Osteoblast (primary cell): ENCODE results near the gene TRNP1. TPM values are rescaled to one million over a fixed set of nuclear protein-coding genes. Genes with fewer than 3 reads are reported as not detected.
A peak's percentile ranks its signal among the peaks of the same experiment; 100 is the strongest.

Experiments
- DNase-seq: peaks from one replicate; pipeline ENCODE4 v3.0.0; 2011; ENCODE audit warnings: low spot score, mixed read lengths; ENCODE audit not compliant: insufficient read length; ENCODE audit errors: missing footprints
- H2AFZ ChIP-seq: 2 replicates; pipeline ENCODE4 v1.6.0; 2011; ENCODE audit warnings: mild to moderate bottlenecking, low read length
- H3K27ac ChIP-seq: 2 replicates; pipeline ENCODE4 v1.5.1; 2011; ENCODE audit warnings: mild to moderate bottlenecking, low read depth, low read length, moderate library complexity
- H3K27me3 ChIP-seq: 2 replicates; pipeline ENCODE4 v1.6.0; 2012; ENCODE audit warnings: mild to moderate bottlenecking, control low read depth, inconsistent platforms, low read length, moderate library complexity; ENCODE audit not compliant: insufficient read depth
- H3K36me3 ChIP-seq: 2 replicates; pipeline ENCODE4 v1.5.1; 2011; ENCODE audit warnings: mild to moderate bottlenecking, low read length, control low read depth, moderate library complexity; ENCODE audit not compliant: insufficient read depth
- H3K4me1 ChIP-seq: 2 replicates; pipeline ENCODE4 v1.5.1; 2011; ENCODE audit warnings: mild to moderate bottlenecking, low read length, control low read depth, moderate library complexity; ENCODE audit not compliant: insufficient read depth
- H3K4me2 ChIP-seq: 2 replicates; pipeline ENCODE4 v1.6.0; 2011; ENCODE audit warnings: mild to moderate bottlenecking, low read length; ENCODE audit not compliant: insufficient read depth
- H3K4me3 ChIP-seq: fragments of 200-600 bp; sonication (generic); 3 replicates; pipeline ENCODE4 v1.5.1; 2012; ENCODE audit warnings: mild to moderate bottlenecking, low read length, inconsistent platforms; ENCODE audit not compliant: insufficient read depth
- H3K79me2 ChIP-seq: 2 replicates; pipeline ENCODE4 v1.6.0; 2012; ENCODE audit warnings: mild to moderate bottlenecking, low read length, control low read depth, inconsistent platforms; ENCODE audit not compliant: insufficient read depth
- H3K9me3 ChIP-seq: 2 replicates; pipeline ENCODE4 v1.5.1; 2011; ENCODE audit warnings: low read depth, low read length, control low read depth
- H4K20me1 ChIP-seq: 2 replicates; pipeline ENCODE4 v1.6.0; 2012; ENCODE audit warnings: mild to moderate bottlenecking, low read length, control low read depth; ENCODE audit not compliant: insufficient read depth
- CTCF ChIP-seq: IDR thresholded peaks from 2 replicates; pipeline ENCODE4 v1.5.1; 2011; ENCODE audit warnings: mild to moderate bottlenecking, low read depth, low read length, moderate library complexity; ENCODE audit errors: extremely low read depth
- total RNA-seq: library from RNA; depleted of rRNA; stranded (reverse); fragments of >200 nt; gene quantifications from 2 replicates; pipeline ENCODE4 v1.2.3, GENCODE V29; 2012

TRNP1 gene
- total RNA-seq, 1 donor: 6.5 TPM

GRCh38 chr1:27044613-27045151, 51.2 kb downstream of the TRNP1 start:
- Histone ChIP-seq H3K4me3 (no peak overlapping the region), H2AFZ (peak overlapping the region; percentile 59), H3K27me3 (no peaks in the 10 kb centered on the region), H3K27ac (no peak overlapping the region), H3K4me1 (peaks cover 7% of the 10 kb centered on the region), H4K20me1 (no peaks in the 10 kb centered on the region), H3K36me3 (no peaks in the 10 kb centered on the region), H3K79me2 (no peaks in the 10 kb centered on the region), H3K9me3 (no peaks in the 10 kb centered on the region), H3K4me2 (peak overlapping the region; percentile 1)
- TF ChIP-seq CTCF: peak; percentile 98
- peak; percentile 85 for DNase-seq

- peak; percentile 92 for DNase-seq
- Histone ChIP-seq H3K27me3 (no peaks in the 10 kb centered on the region), H3K4me3 (no peak overlapping the region), H3K79me2 (no peaks in the 10 kb centered on the region), H3K9me3 (no peaks in the 10 kb centered on the region), H3K36me3 (no peaks in the 10 kb centered on the region), H3K4me1 (peaks cover 7% of the 10 kb centered on the region), H3K4me2 (peak overlapping the region; percentile 34), H2AFZ (peak overlapping the region; percentile 62), H4K20me1 (no peaks in the 10 kb centered on the region), H3K27ac (no peak overlapping the region)
- peak; percentile 94 for TF ChIP-seq CTCF
These were observed 52.6 kb downstream of the TRNP1 start for GRCh38 chr1:27045973-27046558.

DNA sequence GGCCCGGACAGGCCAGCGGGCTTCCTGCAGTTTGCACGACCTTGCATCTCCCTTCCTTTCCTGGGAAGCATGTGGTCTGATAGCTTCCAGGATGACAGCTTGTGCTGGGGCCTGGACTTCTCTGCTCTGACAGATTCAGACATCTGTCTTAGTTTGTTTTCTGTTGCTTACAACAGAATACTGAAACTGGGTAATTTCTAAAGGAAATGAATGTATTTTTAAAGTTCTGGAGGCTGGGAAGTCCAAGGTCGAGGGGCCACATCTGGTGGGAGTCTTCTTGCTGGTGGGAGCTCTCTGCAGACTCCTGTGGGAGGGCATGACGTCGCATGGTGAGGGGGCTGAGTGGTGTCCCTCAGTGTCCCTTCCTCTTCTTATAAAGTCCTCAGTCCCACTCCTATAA, 54.4 kb downstream of the TRNP1 start:
- no peaks in the 10 kb centered on the region for H3K36me3 ChIP-seq
- no peaks in the 10 kb centered on the region for H4K20me1 ChIP-seq
- no peaks in the 10 kb centered on the region for H3K79me2 ChIP-seq
- no peaks in the 10 kb centered on the region for H3K27me3 ChIP-seq
- peaks cover 7% of the 10 kb centered on the region for H3K4me1 ChIP-seq
- H3K27ac ChIP-seq: no peak overlapping the region
- no peaks in the 10 kb centered on the region for H3K9me3 ChIP-seq
- no peak overlapping the region for H3K4me3 ChIP-seq
- H3K4me2 ChIP-seq: no peak overlapping the region
- no peak overlapping the region for H2AFZ ChIP-seq
- no peak for DNase-seq
- TF ChIP-seq CTCF: no peak

GRCh38 chr1:27049100-27049499, 55.6 kb downstream of the TRNP1 start:
- H3K27me3 ChIP-seq: no peaks in the 10 kb centered on the region
- H3K79me2 ChIP-seq: no peaks in the 10 kb centered on the region
- H3K9me3 ChIP-seq: no peaks in the 10 kb centered on the region
- no peak overlapping the region for H3K27ac ChIP-seq
- no peak for TF ChIP-seq CTCF
- peaks cover 7% of the 10 kb centered on the region for H3K4me1 ChIP-seq
- H3K36me3 ChIP-seq: no peaks in the 10 kb centered on the region
- H2AFZ ChIP-seq: no peak overlapping the region
- H3K4me2 ChIP-seq: no peak overlapping the region
- H3K4me3 ChIP-seq: no peak overlapping the region
- no peak for DNase-seq
- no peaks in the 10 kb centered on the region for H4K20me1 ChIP-seq
